Measurements from ENCODE around the gene PTPRE.

Gene PTPRE

DNA sequence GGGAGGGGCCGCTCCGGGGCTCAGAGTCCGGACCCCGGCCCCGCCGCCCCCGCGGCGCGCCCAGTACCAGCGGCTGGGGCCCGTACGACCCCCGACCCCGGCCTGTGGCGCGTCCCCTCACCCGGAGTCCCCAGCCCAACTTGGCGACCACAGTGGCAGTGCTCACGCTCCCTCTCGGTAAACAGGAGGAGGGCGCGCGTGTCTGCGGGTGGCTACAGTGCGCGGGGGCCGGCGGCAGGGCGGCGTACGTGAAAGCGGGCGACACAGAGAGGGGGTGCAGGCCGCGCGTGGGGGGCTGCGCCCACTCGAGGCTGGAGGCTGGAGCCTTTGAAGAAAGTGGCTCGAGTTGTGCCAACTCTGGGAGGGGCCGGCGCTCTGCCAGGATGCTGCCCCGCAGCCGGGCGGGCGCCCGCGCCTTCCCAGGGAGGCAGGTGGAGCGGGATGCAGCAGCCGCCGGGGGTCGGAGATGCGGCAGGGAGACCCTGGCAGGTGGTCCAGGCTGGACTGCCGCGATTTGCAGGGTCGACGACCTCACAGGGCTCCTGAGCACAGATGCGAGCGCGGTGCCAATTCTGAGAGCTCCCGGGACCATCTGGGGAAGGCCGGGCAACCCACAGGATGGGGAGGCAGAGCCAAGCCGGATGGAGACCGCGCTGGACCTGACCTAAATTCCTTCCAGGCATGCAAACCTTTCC is 655 bp downstream of the PTPRE start:
- peak overlapping the region; percentile 73; the same call in 1 of the 2 replicates for H2AFZ ChIP-seq (ENCODE audit: low read length)
- H3K4me1 ChIP-seq (ENCODE audit: insufficient read depth, low read length, poor library complexity, severe bottlenecking) = no peaks in the 10 kb centered on the region
- H3K79me2 ChIP-seq (ENCODE audit: insufficient read depth, low read length) = no peaks in the 10 kb centered on the region
- H4K20me1 ChIP-seq (ENCODE audit: insufficient read depth, low read length, poor library complexity, severe bottlenecking) = no peaks in the 10 kb centered on the region
- H3K9me3 ChIP-seq (ENCODE audit: insufficient read depth, low read depth, low read length) = no peaks in the 10 kb centered on the region
- no peak for TF ChIP-seq EZH2phosphoT487 (IDR thresholded peaks at IDR 0.05; ENCODE audit: borderline replicate concordance)
- TF ChIP-seq, protein P1, sequence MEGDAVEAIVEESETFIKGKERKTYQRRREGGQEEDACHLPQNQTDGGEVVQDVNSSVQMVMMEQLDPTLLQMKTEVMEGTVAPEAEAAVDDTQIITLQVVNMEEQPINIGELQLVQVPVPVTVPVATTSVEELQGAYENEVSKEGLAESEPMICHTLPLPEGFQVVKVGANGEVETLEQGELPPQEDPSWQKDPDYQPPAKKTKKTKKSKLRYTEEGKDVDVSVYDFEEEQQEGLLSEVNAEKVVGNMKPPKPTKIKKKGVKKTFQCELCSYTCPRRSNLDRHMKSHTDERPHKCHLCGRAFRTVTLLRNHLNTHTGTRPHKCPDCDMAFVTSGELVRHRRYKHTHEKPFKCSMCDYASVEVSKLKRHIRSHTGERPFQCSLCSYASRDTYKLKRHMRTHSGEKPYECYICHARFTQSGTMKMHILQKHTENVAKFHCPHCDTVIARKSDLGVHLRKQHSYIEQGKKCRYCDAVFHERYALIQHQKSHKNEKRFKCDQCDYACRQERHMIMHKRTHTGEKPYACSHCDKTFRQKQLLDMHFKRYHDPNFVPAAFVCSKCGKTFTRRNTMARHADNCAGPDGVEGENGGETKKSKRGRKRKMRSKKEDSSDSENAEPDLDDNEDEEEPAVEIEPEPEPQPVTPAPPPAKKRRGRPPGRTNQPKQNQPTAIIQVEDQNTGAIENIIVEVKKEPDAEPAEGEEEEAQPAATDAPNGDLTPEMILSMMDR (conservative IDR thresholded peaks at IDR 0.05; ENCODE audit: low read length) = no peak
- H3F3A ChIP-seq (ENCODE audit: low read depth) = no peaks in the 10 kb centered on the region
- no peak overlapping the region for H3K9ac ChIP-seq (ENCODE audit: low read depth, low read length, poor library complexity, severe bottlenecking)
- H3K36me3 ChIP-seq (ENCODE audit: insufficient read depth, low read length) = no peaks in the 10 kb centered on the region
- peaks cover 8% of the 10 kb centered on the region for H3K27me3 ChIP-seq (ENCODE audit: insufficient read depth, low read length, poor library complexity, severe bottlenecking)
- H3K4me3 ChIP-seq (ENCODE audit: low read length, poor library complexity, severe bottlenecking) = peak overlapping the region; percentile 71
- no peaks in the 10 kb centered on the region for H3K9me2 ChIP-seq (replicated peaks; ENCODE audit: low read depth, low read length)
- H3K4me2 ChIP-seq (ENCODE audit: low read depth, low read length, poor library complexity, severe bottlenecking) = peak overlapping the region; percentile 74

- peaks cover 8% of the 10 kb centered on the region for H3K27me3 ChIP-seq (ENCODE audit: insufficient read depth, low read length, poor library complexity, severe bottlenecking)
- H2AFZ ChIP-seq (ENCODE audit: low read length) = no peak overlapping the region
- no peaks in the 10 kb centered on the region for H3K79me2 ChIP-seq (ENCODE audit: insufficient read depth, low read length)
- no peaks in the 10 kb centered on the region for H3F3A ChIP-seq (ENCODE audit: low read depth)
- no peak overlapping the region for H3K4me3 ChIP-seq (ENCODE audit: low read length, poor library complexity, severe bottlenecking)
- H3K4me1 ChIP-seq (ENCODE audit: insufficient read depth, low read length, poor library complexity, severe bottlenecking) = no peaks in the 10 kb centered on the region
- H4K20me1 ChIP-seq (ENCODE audit: insufficient read depth, low read length, poor library complexity, severe bottlenecking) = no peaks in the 10 kb centered on the region
- no peak overlapping the region for H3K9ac ChIP-seq (ENCODE audit: low read depth, low read length, poor library complexity, severe bottlenecking)
- H3K9me3 ChIP-seq (ENCODE audit: insufficient read depth, low read depth, low read length) = no peaks in the 10 kb centered on the region
- no peaks in the 10 kb centered on the region for H3K36me3 ChIP-seq (ENCODE audit: insufficient read depth, low read length)
- H3K9me2 ChIP-seq (replicated peaks; ENCODE audit: low read depth, low read length) = no peaks in the 10 kb centered on the region
- no peak overlapping the region for H3K4me2 ChIP-seq (ENCODE audit: low read depth, low read length, poor library complexity, severe bottlenecking)
- TF ChIP-seq EZH2phosphoT487 (IDR thresholded peaks at IDR 0.05; ENCODE audit: borderline replicate concordance) = no peak
- TF ChIP-seq, protein P1 (conservative IDR thresholded peaks at IDR 0.05; ENCODE audit: low read length) = no peak
Observed at GRCh38 chr10:127908106-127908958, 1.4 kb downstream of the PTPRE start.

- Histone ChIP-seq H3F3A (ENCODE audit: low read depth) (no peaks in the 10 kb centered on the region), H3K9me3 (ENCODE audit: insufficient read depth, low read depth, low read length) (no peaks in the 10 kb centered on the region), H3K4me1 (ENCODE audit: insufficient read depth, low read length, poor library complexity, severe bottlenecking) (no peaks in the 10 kb centered on the region), H3K4me2 (ENCODE audit: low read depth, low read length, poor library complexity, severe bottlenecking) (no peak overlapping the region), H3K9me2 (replicated peaks; ENCODE audit: low read depth, low read length) (no peaks in the 10 kb centered on the region), H3K4me3 (ENCODE audit: low read length, poor library complexity, severe bottlenecking) (no peak overlapping the region), H4K20me1 (ENCODE audit: insufficient read depth, low read length, poor library complexity, severe bottlenecking) (no peaks in the 10 kb centered on the region), H3K9ac (ENCODE audit: low read depth, low read length, poor library complexity, severe bottlenecking) (no peak overlapping the region), H2AFZ (ENCODE audit: low read length) (no peak overlapping the region), H3K79me2 (ENCODE audit: insufficient read depth, low read length) (no peaks in the 10 kb centered on the region), H3K36me3 (ENCODE audit: insufficient read depth, low read length) (no peaks in the 10 kb centered on the region), H3K27me3 (ENCODE audit: insufficient read depth, low read length, poor library complexity, severe bottlenecking) (peaks cover 8% of the 10 kb centered on the region)
- TF ChIP-seq, protein P1 (conservative IDR thresholded peaks at IDR 0.05; ENCODE audit: low read length) = no peak
- no peak for TF ChIP-seq EZH2phosphoT487 (IDR thresholded peaks at IDR 0.05; ENCODE audit: borderline replicate concordance)
Observed at GRCh38 chr10:127908959-127909267, 2.0 kb downstream of the PTPRE start.

Measured in Loucy (cell line).